Brain microvascular endothelial cell (primary cell): ENCODE measurements around the gene CCNI.
"Not testable (repeated sequence)": the region's sequence is repeated elsewhere in the genome, so short reads cannot be mapped to it uniquely, and the experiment has no call there.

Experiments used
- DNase-seq: peaks from one replicate; pipeline ENCODE4 v3.0.0-alpha.2; 2020
- H3K27ac ChIP-seq: fragments of 250-450 bp; sonication (Bioruptor Pico); 2 replicates; pipeline ENCODE4 v1.5.1; 2020; ENCODE audit warnings: mild to moderate bottlenecking, moderate library complexity
- H3K27me3 ChIP-seq: fragments of 250-450 bp; sonication (Bioruptor Pico); replicated peaks from 2 replicates; pipeline ENCODE4 v1.5.1; 2020; ENCODE audit warnings: mild to moderate bottlenecking
- H3K36me3 ChIP-seq: fragments of 250-450 bp; sonication (Bioruptor Pico); replicated peaks from 2 replicates; pipeline ENCODE4 v1.5.1; 2020; ENCODE audit warnings: mild to moderate bottlenecking
- H3K4me3 ChIP-seq: 2 replicates; pipeline ENCODE4 v1.5.1; 2011; ENCODE audit warnings: low read depth, mild to moderate bottlenecking, control low read depth, low read length, moderate library complexity
- in situ Hi-C: cut with HindIII; loops from 2 replicates; pipeline ENCODE4 v1.10.0; 2017; ENCODE audit warnings: low sequenced_read_pairs, low pct_ligation_motif_present
- TF ChIP-seq, protein P1 (sequence below): IDR thresholded peaks from 2 replicates; pipeline ENCODE4 v1.5.1; 2011; ENCODE audit warnings: low read depth, mild to moderate bottlenecking, moderate library complexity, low read length, control low read depth, inconsistent platforms; ENCODE audit errors: missing control alignments

Gene CCNI

DNA sequence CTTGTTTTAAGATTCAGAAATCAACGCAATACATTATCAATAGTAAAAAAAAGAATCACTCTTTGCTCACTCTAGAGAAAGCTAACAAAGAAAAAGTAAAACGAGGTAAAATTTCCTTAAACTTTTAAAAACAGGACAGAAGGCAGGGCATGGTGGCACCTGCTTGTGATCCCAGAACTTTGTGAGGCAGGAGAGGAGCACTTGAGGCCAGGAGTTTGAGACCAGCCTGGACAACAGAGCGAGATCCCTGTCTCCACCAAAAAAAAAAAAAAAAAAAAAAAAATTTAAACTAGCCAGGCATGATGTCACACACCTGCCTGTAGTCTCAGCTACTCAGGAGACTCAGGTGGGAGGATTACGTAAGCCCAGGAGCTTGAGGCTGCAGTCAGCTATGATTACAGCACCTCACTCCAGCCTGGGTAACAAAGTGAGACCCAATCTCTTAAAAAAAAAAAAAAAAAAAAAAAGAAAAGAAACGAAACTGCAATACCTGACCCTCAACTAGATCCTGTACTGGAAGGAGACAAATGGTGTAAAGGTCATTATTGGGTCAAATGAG is 3.5 kb downstream of the CCNI start:
- no peak for DNase-seq
- no peak overlapping the region for H3K4me3 ChIP-seq

DNA sequence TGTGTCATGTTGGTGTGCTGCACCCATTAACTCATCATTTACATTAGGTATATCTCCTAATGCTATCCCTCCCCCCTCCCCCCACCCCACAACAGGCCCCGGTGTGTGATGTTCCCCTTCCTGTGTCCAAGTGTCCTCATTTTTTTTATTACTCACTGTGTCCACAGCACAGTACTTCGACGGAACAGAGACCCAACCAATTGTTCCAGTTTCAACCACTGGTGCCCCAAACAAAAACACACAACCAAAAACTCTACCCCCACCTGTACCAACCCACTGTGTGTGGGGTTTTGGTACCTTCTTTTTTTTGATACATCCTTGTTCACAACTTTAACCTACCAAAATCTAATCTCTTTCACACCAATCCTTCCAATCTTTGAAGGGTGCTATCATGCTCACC is 6.3 kb downstream of the CCNI start:
- peaks cover 11% of the 10 kb centered on the region for H3K36me3 ChIP-seq
- H3K27me3 ChIP-seq, H3K27ac ChIP-seq, H3K4me3 ChIP-seq, DNase-seq: not testable (repeated sequence)
- in situ Hi-C loops: loop anchor here (25.0 kb wide), 1 partner anchor 107 kb away; no protein-coding TSS in a partner anchor

More for the DNA sequence above, 3.5 kb downstream of the CCNI start:
- in situ Hi-C loops: loop anchor here (25.0 kb wide), 1 partner anchor 110 kb away; no protein-coding TSS in a partner anchor
- no peaks in the 10 kb centered on the region for H3K36me3 ChIP-seq
- no peaks in the 10 kb centered on the region for H3K27me3 ChIP-seq
- TF ChIP-seq, protein P1, sequence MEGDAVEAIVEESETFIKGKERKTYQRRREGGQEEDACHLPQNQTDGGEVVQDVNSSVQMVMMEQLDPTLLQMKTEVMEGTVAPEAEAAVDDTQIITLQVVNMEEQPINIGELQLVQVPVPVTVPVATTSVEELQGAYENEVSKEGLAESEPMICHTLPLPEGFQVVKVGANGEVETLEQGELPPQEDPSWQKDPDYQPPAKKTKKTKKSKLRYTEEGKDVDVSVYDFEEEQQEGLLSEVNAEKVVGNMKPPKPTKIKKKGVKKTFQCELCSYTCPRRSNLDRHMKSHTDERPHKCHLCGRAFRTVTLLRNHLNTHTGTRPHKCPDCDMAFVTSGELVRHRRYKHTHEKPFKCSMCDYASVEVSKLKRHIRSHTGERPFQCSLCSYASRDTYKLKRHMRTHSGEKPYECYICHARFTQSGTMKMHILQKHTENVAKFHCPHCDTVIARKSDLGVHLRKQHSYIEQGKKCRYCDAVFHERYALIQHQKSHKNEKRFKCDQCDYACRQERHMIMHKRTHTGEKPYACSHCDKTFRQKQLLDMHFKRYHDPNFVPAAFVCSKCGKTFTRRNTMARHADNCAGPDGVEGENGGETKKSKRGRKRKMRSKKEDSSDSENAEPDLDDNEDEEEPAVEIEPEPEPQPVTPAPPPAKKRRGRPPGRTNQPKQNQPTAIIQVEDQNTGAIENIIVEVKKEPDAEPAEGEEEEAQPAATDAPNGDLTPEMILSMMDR: no peak
- H3K27ac ChIP-seq: no peak overlapping the region

DNA sequence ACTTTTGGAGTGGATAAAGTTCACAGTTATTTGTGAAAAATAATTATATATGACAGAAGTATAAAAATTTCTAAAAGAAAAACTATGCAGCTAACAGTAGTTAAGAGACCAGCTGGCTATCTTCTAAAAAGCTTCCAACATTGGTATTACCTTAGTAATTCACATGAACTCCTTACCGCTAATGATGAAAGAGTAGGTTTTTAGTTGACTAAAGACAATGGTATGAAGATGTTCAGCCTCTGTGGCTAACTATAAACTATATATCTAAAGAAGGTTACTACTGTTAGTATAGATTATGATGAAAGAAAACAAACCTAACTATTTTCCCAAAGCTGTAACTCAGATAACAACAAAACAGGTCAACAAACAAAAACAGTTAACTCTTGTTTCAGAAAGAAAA is 10.4 kb downstream of the CCNI start:
- Histone ChIP-seq H3K36me3 (peaks cover 24% of the 10 kb centered on the region), H3K27me3 (no peaks in the 10 kb centered on the region), H3K4me3 (no peak overlapping the region), H3K27ac (peak overlapping the region; percentile 52)
- TF ChIP-seq, protein P1: no peak
- in situ Hi-C loops: loop anchor here (25.0 kb wide), 1 partner anchor 103 kb away; no protein-coding TSS in a partner anchor
- no peak for DNase-seq

DNA sequence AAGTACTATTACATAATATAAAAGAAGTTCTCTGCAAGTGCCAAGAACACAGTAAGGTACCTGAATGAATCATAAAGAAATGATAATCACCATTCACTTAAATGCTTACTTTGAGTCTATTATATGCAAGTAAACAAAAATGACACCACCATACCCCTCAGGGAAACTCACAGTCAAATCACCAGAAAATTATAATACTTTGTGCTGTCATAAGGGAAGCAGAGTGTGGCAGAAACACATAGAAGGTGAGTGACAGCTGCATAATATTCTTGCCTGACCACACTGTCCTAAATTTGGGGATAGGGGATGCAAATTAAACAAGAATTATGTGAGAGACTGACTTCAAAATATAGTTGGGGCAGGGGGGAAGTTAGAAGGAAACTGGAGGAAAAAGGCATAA is 12.9 kb downstream of the CCNI start:
- peaks cover 29% of the 10 kb centered on the region for H3K36me3 ChIP-seq
- in situ Hi-C loops: loop anchor here (25.0 kb wide), 1 partner anchor 101 kb away; no protein-coding TSS in a partner anchor
- TF ChIP-seq, protein P1: no peak

DNA sequence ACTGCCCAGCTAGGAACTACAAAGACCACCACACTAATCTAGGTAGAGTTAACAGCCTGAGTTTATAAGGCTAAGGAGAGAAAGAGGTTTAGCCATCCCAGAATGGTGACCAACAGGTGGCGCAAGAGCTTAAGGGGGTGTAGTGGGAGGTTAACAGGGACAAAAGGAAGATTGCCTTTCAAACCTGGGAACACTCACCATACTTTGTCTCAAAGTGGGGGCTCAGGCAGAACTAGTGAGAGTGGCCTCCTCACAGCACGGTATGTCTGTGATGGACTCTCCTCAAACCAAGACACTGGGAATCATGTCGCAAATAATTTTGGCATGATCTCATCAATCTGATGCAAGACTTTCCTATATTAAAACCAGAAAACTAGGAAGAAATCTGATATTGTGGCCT is 23.4 kb downstream of the CCNI start:
- peak; percentile 40 for DNase-seq
- no peaks in the 10 kb centered on the region for H3K27me3 ChIP-seq
- H3K36me3 ChIP-seq: peaks cover 50% of the 10 kb centered on the region
- in situ Hi-C loops: loop anchor here (25.0 kb wide), 1 partner anchor 90 kb away; no protein-coding TSS in a partner anchor
- H3K27ac ChIP-seq: peak overlapping the region; percentile 41
- TF ChIP-seq, protein P1: peak; percentile 74
- no peak overlapping the region for H3K4me3 ChIP-seq

More for the DNA sequence above, 12.9 kb downstream of the CCNI start:
- no peak overlapping the region for H3K4me3 ChIP-seq
- no peak for DNase-seq
- no peak overlapping the region for H3K27ac ChIP-seq
- H3K27me3 ChIP-seq: no peaks in the 10 kb centered on the region

DNA sequence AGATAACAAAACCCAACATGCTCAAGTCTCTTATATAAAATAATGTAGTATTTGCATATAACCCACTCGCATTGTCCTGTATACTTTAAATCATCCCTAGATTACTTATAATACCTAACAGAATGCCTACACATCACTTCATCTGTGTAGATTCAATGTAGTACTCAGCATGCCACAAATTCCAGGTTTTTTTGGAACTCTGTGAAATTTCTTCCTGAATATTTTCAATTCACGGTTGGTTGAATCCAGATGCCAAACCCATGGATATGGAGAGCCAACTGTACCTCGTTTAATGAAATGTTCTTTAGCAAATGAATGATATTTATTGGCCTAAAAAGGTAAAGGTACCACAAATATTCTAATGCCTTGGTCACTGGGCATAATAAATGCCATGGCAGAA is 24.8 kb downstream of the CCNI start:
- in situ Hi-C loops: loop anchor here (25.0 kb wide), 1 partner anchor 89 kb away; no protein-coding TSS in a partner anchor
- TF ChIP-seq, protein P1: no peak
- DNase-seq: no peak
- Histone ChIP-seq H3K36me3 (peaks cover 51% of the 10 kb centered on the region), H3K27me3 (no peaks in the 10 kb centered on the region), H3K27ac (no peak overlapping the region), H3K4me3 (no peak overlapping the region)
